H1 (cell line): ENCODE measurements around the gene GID8. TPM values are rescaled to one million over a fixed set of nuclear protein-coding genes. Genes with fewer than 3 reads are reported as not detected.

Source experiments
- CTCF ChIA-PET: fragments of 300-600 bp; sonication (Branson Sonifier 250); formaldehyde crosslinking; loops from one replicate; lab custom pipeline; 2021; ENCODE audit not compliant: partially characterized antibody; lab: Charles Lee
- POLR2A ChIA-PET: fragments of 300-600 bp; sonication (Branson Sonifier 250); formaldehyde crosslinking; loops from one replicate; lab custom pipeline; 2021; ENCODE audit warnings: inconsistent platforms; ENCODE audit not compliant: partially characterized antibody; lab: Charles Lee
- DNase-seq, 2 experiments: peaks; one replicate each; pipeline versions ENCODE4 v3.0.0 to v3.0.0-alpha.2; 2010 to 2022; ENCODE audit warnings: low spot score in 2 of 2, low read depth in 1 of 2, mixed read lengths in 1 of 2
- FAIRE-seq: peaks from 2 replicates; lab custom pipeline; 2011; peaks lifted over from hg19 to GRCh38; lab: Jason Lieb, UNC
- H2AFZ ChIP-seq: 2 replicates; pipeline ENCODE4 v1.8.1; 2012; ENCODE audit warnings: low read length, inconsistent platforms
- H2AK5ac ChIP-seq: 2 replicates; pipeline ENCODE4 v1.6.1; 2013; ENCODE audit warnings: low read depth, low read length
- H2BK120ac ChIP-seq: replicated peaks from 2 replicates; pipeline ENCODE3; 2013; ENCODE audit warnings: low read depth, low read length, inconsistent platforms
- H2BK12ac ChIP-seq: 2 replicates; pipeline ENCODE4 v1.6.1; 2013; ENCODE audit warnings: low read depth, low read length
- H2BK15ac ChIP-seq: 2 replicates; pipeline ENCODE4 v1.6.1; 2013; ENCODE audit warnings: low read length
- H2BK20ac ChIP-seq: 2 replicates; pipeline ENCODE4 v1.6.1; 2013; ENCODE audit warnings: low read length
- H2BK5ac ChIP-seq: 2 replicates; pipeline ENCODE4 v1.6.1; 2013; ENCODE audit warnings: low read depth, low read length
- H3K14ac ChIP-seq: 2 replicates; pipeline ENCODE4 v1.6.1; 2013; ENCODE audit warnings: inconsistent platforms; ENCODE audit not compliant: insufficient read length
- H3K18ac ChIP-seq: 2 replicates; pipeline ENCODE4 v1.6.1; 2013; ENCODE audit warnings: low read length; ENCODE audit errors: extremely low read depth
- H3K23ac ChIP-seq: 2 replicates; pipeline ENCODE4 v1.6.1; 2013; ENCODE audit warnings: inconsistent platforms; ENCODE audit not compliant: insufficient read length
- H3K23me2 ChIP-seq: 2 replicates; pipeline ENCODE4 v1.6.1; 2013; ENCODE audit warnings: low read depth, low read length
- H3K27ac ChIP-seq: 2 replicates; pipeline ENCODE4 v1.6.1; 2011; ENCODE audit warnings: low read depth, low read length, inconsistent platforms
- H3K27me3 ChIP-seq, 4 experiments: replicated peaks in 1 of 4; 1 replicate in 1 of 4; 2 replicates in 3 of 4; pipeline versions ENCODE4 v1.6.1 to v1.8.1; 2011 to 2013; ENCODE audit warnings: low read length in 3 of 4, mild to moderate bottlenecking in 3 of 4, inconsistent platforms in 2 of 4, mixed read lengths in 2 of 4, moderate library complexity in 1 of 4; ENCODE audit not compliant: control insufficient read depth in 3 of 4, insufficient read depth in 3 of 4; ENCODE audit errors: extremely low read depth in 1 of 4
- H3K36me3 ChIP-seq, 4 experiments: 2 replicates each; pipeline versions ENCODE4 v1.6.1 to v1.8.1; 2011 to 2013; ENCODE audit warnings: mild to moderate bottlenecking in 4 of 4, low read length in 3 of 4, moderate library complexity in 2 of 4, control low read depth in 1 of 4, inconsistent platforms in 1 of 4; ENCODE audit not compliant: insufficient read depth in 4 of 4, control insufficient read depth in 2 of 4
- H3K4ac ChIP-seq: replicated peaks from 2 replicates; pipeline ENCODE3; 2013; ENCODE audit warnings: low read length, low read depth, mixed read lengths, inconsistent platforms; ENCODE audit not compliant: insufficient read length
- H3K4me1 ChIP-seq, 4 experiments: replicated peaks in 1 of 4; 1 replicate in 1 of 4; 2 replicates in 3 of 4; pipeline versions ENCODE4 v1.6.1 to v1.8.1; 2011 to 2013; ENCODE audit warnings: low read length in 3 of 4, inconsistent platforms in 2 of 4, mixed read lengths in 1 of 4; ENCODE audit not compliant: insufficient read depth in 4 of 4, control insufficient read depth in 3 of 4
- H3K4me2 ChIP-seq, 2 experiments: 2 replicates each; pipeline versions ENCODE4 v1.6.1 to v1.8.1; 2011 to 2013; ENCODE audit warnings: low read depth in 2 of 2, low read length in 2 of 2, control low read depth in 1 of 2, inconsistent platforms in 1 of 2, mild to moderate bottlenecking in 1 of 2; ENCODE audit not compliant: insufficient read depth in 1 of 2
- H3K4me3 ChIP-seq, 4 experiments: fragments of 200-600, 300-600 bp in 1 of 4; sonication (generic), shearing (Covaris generic), sonication (Bioruptor Twin) in 1 of 4; 2 replicates each; pipeline versions ENCODE4 v1.5.1 to v1.8.1; 2011 to 2016; ENCODE audit warnings: low read length in 4 of 4, low read depth in 3 of 4, control low read depth in 2 of 4, inconsistent platforms in 2 of 4, mild to moderate bottlenecking in 2 of 4, mixed read lengths in 1 of 4, moderate library complexity in 1 of 4; ENCODE audit not compliant: insufficient read depth in 2 of 4; ENCODE audit errors: extremely low read depth in 1 of 4
- H3K56ac ChIP-seq: replicated peaks from 2 replicates; pipeline ENCODE3; 2013; ENCODE audit warnings: low read depth, mild to moderate bottlenecking, mixed read lengths, low read length, inconsistent platforms; ENCODE audit not compliant: insufficient read length
- H3K79me1 ChIP-seq: 2 replicates; pipeline ENCODE4 v1.6.1; 2013; ENCODE audit warnings: low read depth, low read length, control low read depth
- H3K79me2 ChIP-seq, 2 experiments: 2 replicates each; pipeline versions ENCODE4 v1.6.1 to v1.8.1; 2012 to 2013; ENCODE audit warnings: low read length in 2 of 2, mild to moderate bottlenecking in 2 of 2, inconsistent platforms in 1 of 2; ENCODE audit not compliant: insufficient read depth in 2 of 2, control insufficient read depth in 1 of 2
- H3K9ac ChIP-seq, 4 experiments: replicated peaks in 1 of 4; 1 replicate in 1 of 4; 2 replicates in 3 of 4; pipeline versions ENCODE4 v1.6.1 to v1.8.1; 2011 to 2013; ENCODE audit warnings: low read depth in 3 of 4, low read length in 3 of 4, control low read depth in 2 of 4, mild to moderate bottlenecking in 2 of 4, moderate library complexity in 2 of 4, inconsistent platforms in 1 of 4; ENCODE audit errors: extremely low read depth in 1 of 4
- H3K9me3 ChIP-seq, 2 experiments: 2 replicates each; pipeline versions ENCODE4 v1.6.1 to v1.8.1; 2012 to 2013; ENCODE audit warnings: mild to moderate bottlenecking in 2 of 2, moderate library complexity in 2 of 2, control low read depth in 1 of 2, inconsistent platforms in 1 of 2, low read depth in 1 of 2, low read length in 1 of 2, mixed read lengths in 1 of 2; ENCODE audit not compliant: insufficient read depth in 2 of 2
- H4K20me1 ChIP-seq, 2 experiments: replicated peaks in 1 of 2; 2 replicates each; pipeline versions ENCODE3 to v1.8.1; 2011 to 2013; ENCODE audit warnings: inconsistent platforms in 2 of 2, low read length in 2 of 2, mild to moderate bottlenecking in 1 of 2; ENCODE audit not compliant: insufficient read depth in 2 of 2, control insufficient read depth in 1 of 2
- H4K5ac ChIP-seq: 2 replicates; pipeline ENCODE4 v1.6.1; 2013; ENCODE audit warnings: low read length, low read depth, mixed read lengths, inconsistent platforms; ENCODE audit not compliant: insufficient read length
- H4K8ac ChIP-seq: 2 replicates; pipeline ENCODE4 v1.8.0; 2013; ENCODE audit warnings: mild to moderate bottlenecking, moderate library complexity, low read length, inconsistent platforms; ENCODE audit not compliant: insufficient read depth; ENCODE audit errors: extremely low read depth
- H4K91ac ChIP-seq: replicated peaks from 2 replicates; pipeline ENCODE3; 2013; ENCODE audit warnings: low read length, mixed read lengths, inconsistent platforms; ENCODE audit not compliant: insufficient read length
- HDAC6 ChIP-seq: IDR thresholded peaks from one replicate; pipeline ENCODE4 v1.7.1; 2012; ENCODE audit warnings: low read depth, mild to moderate bottlenecking, inconsistent platforms, low read length, moderate library complexity
- JUND ChIP-seq: IDR thresholded peaks from 2 replicates; pipeline ENCODE4 v1.6.1; 2011; ENCODE audit warnings: mild to moderate bottlenecking, improper control_type of control experiment, low read length
- NANOG ChIP-seq: IDR thresholded peaks from 2 replicates; pipeline ENCODE4 v1.6.1; 2011; ENCODE audit warnings: low read length, low read depth, mild to moderate bottlenecking, inconsistent platforms; ENCODE audit not compliant: insufficient read depth, poor library complexity, severe bottlenecking
- SP4 ChIP-seq: IDR thresholded peaks from 2 replicates; pipeline ENCODE4 v1.6.1; 2012; ENCODE audit warnings: low read length, inconsistent platforms
- WGBS, 2 experiments: shearing (Covaris generic) in 1 of 2; methylation state at CpG; one replicate each; pipeline versions ENCODE4 v1.1.6 to v1.1.7; 2013 to 2015; ENCODE audit warnings: low lambda C conversion rate in 2 of 2, mixed read lengths in 2 of 2, inconsistent platforms in 1 of 2, low coverage in 1 of 2, missing lambda C conversion rate in 1 of 2; ENCODE audit not compliant: insufficient replicate concordance in 2 of 2, insufficient coverage in 1 of 2, insufficient read length in 1 of 2; ENCODE audit errors: extremely low coverage in 1 of 2, missing lambda C conversion rate in 1 of 2; 5-methylcytosine and 5-hydroxymethylcytosine counted together
- polyA plus RNA-seq, 7 experiments: library from polyadenylated mRNA; depleted of rRNA in 3 of 7; stranded (reverse) in 5 of 7; unstranded in 2 of 7; fragments of >200 nt in 5 of 7; fragments of 200-250 nt in 2 of 7; gene quantifications; 1 replicate in 5 of 7; 2 replicates in 1 of 7; 4 replicates in 1 of 7; pipeline versions ENCODE4 v1.2.1 to v1.2.3, GENCODE V29; 2011 to 2013; ENCODE audit warnings: missing spikeins in 2 of 7, mixed read lengths in 2 of 7
- total RNA-seq: library from RNA; stranded (reverse); fragmentation: NEBNext Ultra II Directional; extraction: Animal tissue kit (Norgen Biotek cat#: 25700); gene quantifications from 2 replicates; pipeline ENCODE4 v1.2.1, GENCODE V29; 2021

GID8 gene
- total and polyA plus RNA-seq, 2 of the 8 experiments (the other 6 are each of a cell fraction or from before 2014, with no cell fraction given): 39.7 to 72.9 TPM

DNA sequence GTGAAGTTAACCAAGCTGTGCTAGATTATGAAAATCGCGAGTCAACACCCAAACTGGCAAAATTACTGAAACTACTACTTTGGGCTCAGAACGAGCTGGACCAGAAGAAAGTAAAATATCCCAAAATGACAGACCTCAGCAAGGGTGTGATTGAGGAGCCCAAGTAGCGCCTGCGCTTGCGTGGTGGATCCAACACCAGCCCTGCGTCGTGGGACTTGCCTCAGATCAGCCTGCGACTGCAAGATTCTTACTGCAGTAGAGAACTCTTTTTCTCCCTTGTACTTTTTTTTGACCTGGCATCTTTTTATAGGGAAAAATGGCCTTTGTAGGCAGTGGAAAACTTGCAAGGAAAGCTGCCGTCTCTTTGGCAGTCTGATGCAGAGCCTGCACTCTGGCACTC lies 6.8 kb downstream of the GID8 start:
- no peak overlapping the region for H3K4me2 ChIP-seq
- H3K27me3 ChIP-seq: no peaks in the 10 kb centered on the region
- no peak overlapping the region for H2BK120ac ChIP-seq
- ChIA-PET CTCF (interaction anchor here (0.7 to 7.0 kb wide), 12 partner anchors 9 to 50 kb away, joined by 3 to 50 read pairs (median 4); partner anchors contain the start of gene DIDO1), POLR2A (interaction anchor here (0.7 to 19.4 kb wide), 2 partner anchors 25 to 382 kb away, joined by 3 to 363 read pairs; partner anchors contain the start of gene DIDO1)
- H3K27ac ChIP-seq: no peak overlapping the region
- H2BK5ac ChIP-seq: no peak overlapping the region
- H3K4me1 ChIP-seq: peaks cover 0 to 2% (median 0%) of the 10 kb centered on the region in 4 experiments; a peak in 3 of 7 replicates
- no peak for TF ChIP-seq HDAC6
- no peak for TF ChIP-seq SP4
- TF ChIP-seq NANOG: no peak
- TF ChIP-seq JUND: no peak
- 94% methylated on average over 10 of the region's 10 CpGs; no CpG with 5 or more reads in 1 of the 2 experiments for WGBS, 2 experiments
- H2BK20ac ChIP-seq: no peak overlapping the region
- no peak overlapping the region for H3K14ac ChIP-seq
- DNase-seq: no peak
- peaks cover 29 to 71% (median 51%) of the 10 kb centered on the region in 4 experiments for H3K36me3 ChIP-seq
- peaks cover 10% of the 10 kb centered on the region; the same call in 1 of the 2 replicates for H3K79me1 ChIP-seq
- no peak overlapping the region for H4K91ac ChIP-seq
- no peak overlapping the region for H2AFZ ChIP-seq
- H3K23me2 ChIP-seq: no peaks in the 10 kb centered on the region
- no peak overlapping the region for H4K5ac ChIP-seq
- FAIRE-seq: no peak
- H3K18ac ChIP-seq: no peak overlapping the region
- H3K79me2 ChIP-seq: peaks cover 13 to 72% of the 10 kb centered on the region in 2 experiments
- no peak overlapping the region for H4K8ac ChIP-seq
- peaks cover 8 to 28% of the 10 kb centered on the region in 2 experiments for H4K20me1 ChIP-seq
- no peak overlapping the region for H3K23ac ChIP-seq
- no peak overlapping the region for H3K56ac ChIP-seq
- H3K9me3 ChIP-seq: no peaks in the 10 kb centered on the region
- no peak overlapping the region for H3K9ac ChIP-seq
- no peak overlapping the region for H3K4ac ChIP-seq
- H2BK12ac ChIP-seq: no peak overlapping the region
- H3K4me3 ChIP-seq: no peak overlapping the region
- H2BK15ac ChIP-seq: no peak overlapping the region
- no peak overlapping the region for H2AK5ac ChIP-seq
